Measurements from ENCODE around the gene GPATCH3.

Gene GPATCH3

DNA sequence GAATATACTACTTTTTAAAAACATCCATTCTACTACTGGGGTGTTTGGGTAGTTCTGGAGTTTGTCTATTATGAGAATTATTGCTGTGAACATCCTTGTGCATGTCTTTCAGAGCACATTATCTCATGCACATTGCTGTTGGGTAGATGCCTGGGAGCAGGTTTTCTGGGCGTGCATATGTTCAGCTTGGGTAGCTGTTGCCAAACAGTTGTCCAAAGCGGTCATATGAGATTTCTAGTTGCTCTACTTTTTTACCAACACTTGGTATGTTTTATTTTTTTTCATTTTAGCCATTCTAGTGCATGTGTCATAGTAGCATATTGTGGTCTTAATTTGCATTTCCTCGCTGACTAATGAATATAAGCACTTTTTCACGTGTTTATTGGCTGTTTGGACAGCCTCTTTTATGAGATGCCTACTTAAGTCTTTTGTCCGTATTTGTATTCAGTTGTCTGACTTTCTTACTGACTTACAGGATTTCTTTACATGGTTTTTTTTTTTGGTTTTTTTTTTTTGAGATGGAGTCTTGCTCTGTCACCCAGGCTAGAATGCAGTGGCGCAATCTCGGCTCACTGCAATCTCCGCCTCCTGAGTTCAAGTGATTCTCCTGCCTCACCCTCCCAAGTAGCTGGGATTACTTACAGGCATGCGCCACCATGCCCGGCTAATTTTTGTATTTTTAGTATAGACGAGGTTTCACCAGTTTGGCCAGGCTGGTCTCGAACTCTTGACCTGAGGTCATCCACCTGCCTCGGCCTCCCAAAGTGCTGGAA lies 55.7 kb downstream of the GPATCH3 start:
- no peak for DNase-seq (ENCODE audit: low read depth)
